Epithelial cell of esophagus (primary cell): ENCODE results near the gene SLC5A6.
"Not testable (repeated sequence)": the region's sequence is repeated elsewhere in the genome, so short reads cannot be mapped to it uniquely, and the experiment has no call there.

Experiments used
- DNase-seq: peaks from one replicate; pipeline ENCODE4 v3.0.0; 2010; ENCODE audit warnings: low read depth
- H3K4me3 ChIP-seq: 2 replicates; pipeline ENCODE4 v1.5.1; 2011; ENCODE audit warnings: mild to moderate bottlenecking, low read length, control low read depth
- CTCF ChIP-seq: IDR thresholded peaks from 2 replicates; pipeline ENCODE4 v1.5.1; 2011; ENCODE audit warnings: low read depth, mild to moderate bottlenecking, low read length, control low read depth, inconsistent platforms; ENCODE audit not compliant: insufficient read depth; ENCODE audit errors: missing control alignments

The SLC5A6 gene

GRCh38 chr2:27185331-27186026 lies 26.6 kb downstream of the SLC5A6 start:
- no peak overlapping the region for H3K4me3 ChIP-seq
- no peak for DNase-seq
- TF ChIP-seq CTCF = no peak

DNA sequence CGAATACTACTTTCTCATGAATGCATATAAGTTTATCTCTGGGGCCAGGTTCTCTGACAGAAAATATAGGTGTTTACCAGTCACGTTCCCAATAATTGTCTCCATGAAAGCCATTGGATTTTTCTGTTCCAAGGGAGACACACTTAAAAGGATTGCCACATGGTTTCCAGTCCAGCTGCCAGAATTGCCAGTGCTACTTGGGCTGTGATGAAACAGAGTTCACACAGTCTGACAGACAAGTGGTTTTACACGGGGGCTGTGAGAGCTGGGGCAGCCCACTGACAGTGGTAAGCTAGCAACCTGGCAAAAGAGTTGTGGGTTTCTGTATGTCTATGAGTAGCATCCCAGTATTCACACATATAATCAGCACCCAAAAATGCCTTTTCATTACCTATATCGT lies 28.0 kb downstream of the SLC5A6 start:
- DNase-seq = no peak
- no peak for TF ChIP-seq CTCF
- no peak overlapping the region for H3K4me3 ChIP-seq

GRCh38 chr2:27182346-27182745 lies 29.7 kb downstream of the SLC5A6 start:
- no peak for DNase-seq
- no peak for TF ChIP-seq CTCF
- H3K4me3 ChIP-seq = no peak overlapping the region

DNA sequence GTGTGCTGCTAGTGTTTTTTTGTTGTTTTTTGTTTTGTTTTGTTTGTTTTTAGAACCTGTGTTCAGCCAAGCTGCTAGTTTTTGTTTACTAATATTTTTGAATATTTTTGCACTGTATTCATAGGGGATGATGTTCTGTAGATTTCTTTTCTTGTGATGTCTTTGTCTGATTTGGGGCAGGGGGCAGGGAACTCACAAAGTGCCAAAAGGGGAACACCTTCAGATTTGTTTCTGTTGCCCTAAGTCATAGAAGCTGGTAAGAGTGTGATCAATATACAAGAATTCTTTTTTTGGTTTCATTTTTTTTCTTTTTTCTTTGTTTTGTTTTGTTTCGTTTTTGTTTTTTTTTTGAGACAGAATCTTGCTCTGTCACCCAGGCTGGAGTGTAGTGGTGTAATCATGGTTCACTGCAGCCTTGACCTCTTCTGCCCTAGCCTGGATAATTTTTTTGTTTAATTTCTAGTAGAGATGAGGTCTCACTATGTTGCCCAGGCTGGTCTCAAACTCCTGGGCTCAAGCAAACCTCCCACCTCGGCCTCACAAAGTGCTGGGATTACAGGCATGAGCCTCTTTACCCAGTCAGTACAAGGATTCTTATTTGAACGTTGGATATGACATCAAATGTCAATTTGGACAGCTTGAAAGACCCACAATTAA lies 32.6 kb downstream of the SLC5A6 start:
- H3K4me3 ChIP-seq = no peak overlapping the region
- no peak for DNase-seq
- TF ChIP-seq CTCF = no peak

DNA sequence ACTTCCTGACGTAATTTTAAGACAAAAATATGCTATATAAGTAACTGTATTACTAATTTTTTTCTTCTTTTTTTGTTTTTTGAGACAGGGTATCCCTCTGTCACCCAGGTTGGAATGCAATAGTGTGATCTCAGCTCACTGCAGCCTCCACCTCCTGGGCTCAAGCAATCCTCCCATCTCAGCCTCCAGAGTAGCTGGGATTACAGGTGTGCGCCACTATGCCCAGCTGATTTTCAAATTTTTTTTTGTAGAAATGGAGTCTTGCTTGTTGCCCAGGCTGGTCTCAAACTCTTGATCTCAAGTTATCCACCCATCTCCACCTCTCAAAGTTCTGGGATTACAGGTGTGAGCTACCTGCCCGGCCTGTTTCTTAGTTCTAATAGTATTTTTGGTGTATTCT lies 33.6 kb downstream of the SLC5A6 start:
- no peak for DNase-seq
- H3K4me3 ChIP-seq = no peak overlapping the region
- TF ChIP-seq CTCF = no peak

GRCh38 chr2:27177441-27178351 lies 34.4 kb downstream of the SLC5A6 start:
- no peak overlapping the region for H3K4me3 ChIP-seq
- TF ChIP-seq CTCF = no peak
- no peak for DNase-seq

DNA sequence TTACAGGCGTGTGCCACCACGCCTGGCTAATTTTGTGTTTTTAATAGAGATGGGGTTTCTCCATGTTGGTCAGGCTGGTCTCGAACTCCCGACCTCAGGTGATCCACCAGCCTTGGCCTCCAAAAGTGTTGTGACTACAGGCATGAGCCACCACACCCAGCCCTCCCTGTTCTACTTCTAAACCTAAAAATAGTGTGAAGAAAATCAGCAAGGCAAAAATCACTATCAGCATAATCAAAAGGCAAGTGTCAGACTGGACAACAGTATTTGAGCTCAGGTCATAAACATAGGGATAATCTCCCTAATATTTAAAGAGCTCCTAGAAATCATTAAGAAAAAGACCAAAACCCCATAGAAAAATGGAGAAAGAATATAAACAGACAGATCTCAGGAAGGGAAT lies 36.3 kb downstream of the SLC5A6 start:
- not testable (repeated sequence) for DNase-seq, H3K4me3 ChIP-seq
